Lower lobe of right lung (tissue), 2 donors: Measurements from ENCODE around the gene ING5. TPM values are rescaled to one million over a fixed set of nuclear protein-coding genes. Genes with fewer than 3 reads are reported as not detected.

Experiments
- ATAC-seq, 2 donors: fragments of 200-7000 bp; cut with Tn5 transposase; one replicate each; pipeline ENCODE4 v1.9.1; 2020 to 2022; ENCODE audit warnings: mild to moderate bottlenecking in 2 of 2, moderate library complexity in 2 of 2
- DNase-seq: peaks from one replicate; pipeline ENCODE4 v3.0.0-alpha.2; 2020
- H3K27ac ChIP-seq: fragments of 200-600 bp; one replicate; pipeline ENCODE4 v1.8.0; 2022
- H3K27me3 ChIP-seq: fragments of 200-600 bp; one replicate; pipeline ENCODE4 v1.8.0; 2022; ENCODE audit warnings: low read depth
- H3K36me3 ChIP-seq: fragments of 200-600 bp; one replicate; pipeline ENCODE4 v1.8.0; 2022; ENCODE audit warnings: mild to moderate bottlenecking
- H3K4me1 ChIP-seq: fragments of 200-600 bp; one replicate; pipeline ENCODE4 v1.8.0; 2022
- H3K4me3 ChIP-seq: fragments of 200-600 bp; one replicate; pipeline ENCODE4 v1.8.0; 2022; ENCODE audit warnings: mild to moderate bottlenecking
- H3K9me3 ChIP-seq: fragments of 200-600 bp; one replicate; pipeline ENCODE4 v1.8.0; 2022
- intact Hi-C: fragments of 100-400 bp; cut with DNase I; formaldehyde crosslinking; loops from one replicate; pipeline ENCODE4 v1.11.0; 2022
- total RNA-seq: library from RNA; stranded (reverse); fragmentation: NEBNext Ultra II Directional; extraction: Animal tissue kit (Norgen Biotek cat#: 25700); gene quantifications from one replicate; pipeline ENCODE4 v1.2.1, GENCODE V29; 2021
- TF ChIP-seq, protein P1 (sequence below): fragments of 200-600 bp; IDR thresholded peaks from one replicate; pipeline ENCODE4 v1.8.0; 2022; ENCODE audit warnings: antibody characterized with exemption, mild to moderate bottlenecking
- donor health status: DM: no; HTN: yes; CAD: no; lungs with severe emphysema.

The ING5 gene
- total RNA-seq, 1 donor from 2014 or later: 36.5 TPM

DNA sequence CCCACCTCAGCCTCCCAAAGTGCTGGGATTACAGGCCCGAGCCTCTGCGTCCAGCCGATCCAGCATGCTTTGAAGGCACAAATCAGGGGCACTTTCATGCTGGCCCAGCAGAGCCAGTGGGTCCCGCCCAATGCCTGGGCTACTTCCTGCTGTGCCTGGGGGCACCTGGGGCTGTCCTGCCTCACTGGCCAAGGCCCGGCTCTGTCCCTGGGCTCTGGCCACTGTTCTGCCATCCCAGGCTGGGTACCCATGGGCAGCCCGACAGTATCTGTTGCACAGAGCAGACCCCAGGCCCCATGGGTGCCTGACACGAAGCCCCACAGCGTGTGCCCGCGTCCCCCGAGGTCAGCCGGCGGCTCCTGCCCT lies 68.0 kb downstream of the ING5 start:
- intact Hi-C loops: no loop called here
- H3K4me3 ChIP-seq: no peak overlapping the region
- H3K27me3 ChIP-seq: peaks cover 24% of the 10 kb centered on the region
- TF ChIP-seq, protein P1, sequence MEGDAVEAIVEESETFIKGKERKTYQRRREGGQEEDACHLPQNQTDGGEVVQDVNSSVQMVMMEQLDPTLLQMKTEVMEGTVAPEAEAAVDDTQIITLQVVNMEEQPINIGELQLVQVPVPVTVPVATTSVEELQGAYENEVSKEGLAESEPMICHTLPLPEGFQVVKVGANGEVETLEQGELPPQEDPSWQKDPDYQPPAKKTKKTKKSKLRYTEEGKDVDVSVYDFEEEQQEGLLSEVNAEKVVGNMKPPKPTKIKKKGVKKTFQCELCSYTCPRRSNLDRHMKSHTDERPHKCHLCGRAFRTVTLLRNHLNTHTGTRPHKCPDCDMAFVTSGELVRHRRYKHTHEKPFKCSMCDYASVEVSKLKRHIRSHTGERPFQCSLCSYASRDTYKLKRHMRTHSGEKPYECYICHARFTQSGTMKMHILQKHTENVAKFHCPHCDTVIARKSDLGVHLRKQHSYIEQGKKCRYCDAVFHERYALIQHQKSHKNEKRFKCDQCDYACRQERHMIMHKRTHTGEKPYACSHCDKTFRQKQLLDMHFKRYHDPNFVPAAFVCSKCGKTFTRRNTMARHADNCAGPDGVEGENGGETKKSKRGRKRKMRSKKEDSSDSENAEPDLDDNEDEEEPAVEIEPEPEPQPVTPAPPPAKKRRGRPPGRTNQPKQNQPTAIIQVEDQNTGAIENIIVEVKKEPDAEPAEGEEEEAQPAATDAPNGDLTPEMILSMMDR: no peak
- no peak for DNase-seq
- H3K4me1 ChIP-seq: peaks cover 5% of the 10 kb centered on the region
- H3K9me3 ChIP-seq: no peaks in the 10 kb centered on the region
- ATAC-seq: no peak
- H3K27ac ChIP-seq: no peak overlapping the region
- H3K36me3 ChIP-seq: no peaks in the 10 kb centered on the region

DNA sequence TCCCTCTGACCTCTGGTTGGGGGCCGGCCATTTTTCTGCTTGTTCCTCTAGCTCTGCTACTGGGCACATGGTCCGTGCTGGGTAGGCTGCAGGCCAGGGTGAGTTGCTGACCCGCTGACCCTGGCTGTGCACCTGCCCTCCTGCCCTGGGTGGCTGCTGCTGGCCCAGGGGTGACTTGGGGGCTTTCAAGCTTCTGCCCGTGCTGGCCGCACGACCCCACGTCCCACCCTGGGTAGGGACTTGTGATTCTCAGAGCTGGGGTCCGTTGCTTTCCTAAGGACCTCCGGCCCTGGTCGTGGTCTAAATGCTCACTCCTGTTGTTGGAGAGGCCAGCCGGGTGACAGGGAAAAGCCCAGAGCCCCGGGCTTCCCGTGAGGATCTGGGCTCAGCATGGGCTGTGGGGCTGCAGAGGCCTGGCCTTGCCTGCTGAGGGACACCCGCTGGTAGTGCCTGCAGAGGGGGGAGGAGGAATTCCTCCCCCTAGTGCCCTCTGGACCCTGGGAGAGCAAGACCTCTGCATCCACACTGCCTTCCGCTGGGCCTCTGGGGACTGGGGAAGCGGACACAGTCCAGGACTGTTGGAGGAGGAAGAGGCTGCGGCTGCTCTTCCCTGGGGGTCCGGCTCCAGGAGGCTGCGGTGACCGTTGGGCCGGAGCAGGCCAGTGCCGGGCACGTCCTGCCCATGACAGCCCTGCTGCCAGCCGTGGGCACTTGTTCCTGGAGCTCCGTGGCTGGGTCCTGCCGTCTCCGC lies 68.5 kb downstream of the ING5 start:
- TF ChIP-seq, protein P1: no peak
- H3K4me1 ChIP-seq: peaks cover 5% of the 10 kb centered on the region
- no peak overlapping the region for H3K4me3 ChIP-seq
- H3K36me3 ChIP-seq: no peaks in the 10 kb centered on the region
- H3K27me3 ChIP-seq: peaks cover 29% of the 10 kb centered on the region
- DNase-seq (no peak), ATAC-seq (no peak)
- intact Hi-C loops: no loop called here
- H3K27ac ChIP-seq: no peak overlapping the region
- no peaks in the 10 kb centered on the region for H3K9me3 ChIP-seq

DNA sequence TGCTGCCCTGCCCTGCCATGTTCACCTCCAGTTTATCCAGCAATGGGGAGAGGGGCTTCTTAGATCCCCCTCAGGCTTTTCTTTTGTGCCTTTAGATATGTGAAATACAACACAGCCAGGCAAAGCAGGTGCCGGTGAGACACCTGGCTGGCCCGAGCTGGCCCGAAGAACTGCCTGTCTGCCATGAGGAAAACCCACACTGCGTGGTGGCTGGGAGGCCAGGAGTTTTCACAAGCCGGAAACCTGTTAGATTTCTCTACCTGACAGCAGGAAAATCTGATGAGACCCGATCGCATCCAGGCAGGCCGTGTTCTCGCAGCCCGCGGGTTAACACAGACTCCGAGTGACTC lies 69.1 kb downstream of the ING5 start:
- Histone ChIP-seq H3K27me3 (peaks cover 35% of the 10 kb centered on the region), H3K36me3 (no peaks in the 10 kb centered on the region), H3K9me3 (no peaks in the 10 kb centered on the region), H3K4me1 (peaks cover 5% of the 10 kb centered on the region), H3K4me3 (no peak overlapping the region), H3K27ac (no peak overlapping the region)
- intact Hi-C loops: no loop called here
- TF ChIP-seq, protein P1: no peak
- ATAC-seq (no peak), DNase-seq (no peak)

- Histone ChIP-seq H3K27ac (no peak overlapping the region), H3K36me3 (no peaks in the 10 kb centered on the region), H3K4me1 (peaks cover 5% of the 10 kb centered on the region), H3K27me3 (peaks cover 37% of the 10 kb centered on the region), H3K4me3 (no peak overlapping the region), H3K9me3 (no peaks in the 10 kb centered on the region)
- intact Hi-C loops: no loop called here
- DNase-seq (peak; percentile 52), ATAC-seq (peak; percentile 7 to 23)
- TF ChIP-seq, protein P1: no peak
Measured at GRCh38 chr2:241771286-241772062, 69.6 kb downstream of the ING5 start.

DNA sequence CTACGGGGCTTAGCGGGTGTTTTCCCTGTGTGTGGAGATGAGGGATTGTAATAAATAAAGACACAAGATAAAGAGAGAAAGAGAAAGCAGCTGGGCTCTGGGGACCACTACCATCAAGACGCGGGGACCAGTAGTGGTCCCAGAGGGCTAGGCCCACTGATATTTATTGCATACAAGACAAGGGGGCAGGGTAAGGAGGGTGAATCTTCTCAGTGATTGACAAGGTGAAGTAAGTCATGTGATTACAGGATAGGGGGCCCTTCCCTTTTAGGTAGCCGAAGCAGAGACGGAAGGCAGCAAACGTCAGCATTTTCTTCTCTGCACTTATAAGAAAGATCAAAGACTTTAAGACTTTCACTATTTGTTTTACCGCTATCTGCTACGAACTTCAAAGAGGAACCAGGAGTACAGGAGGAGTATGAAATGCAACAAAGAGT lies 70.2 kb downstream of the ING5 start:
- ATAC-seq (no peak), DNase-seq (no peak)
- Histone ChIP-seq H3K4me3 (no peak overlapping the region), H3K36me3 (no peaks in the 10 kb centered on the region), H3K27me3 (peaks cover 41% of the 10 kb centered on the region), H3K4me1 (peaks cover 5% of the 10 kb centered on the region), H3K9me3 (no peaks in the 10 kb centered on the region), H3K27ac (no peak overlapping the region)
- TF ChIP-seq, protein P1: no peak
- intact Hi-C loops: no loop called here
